Jurkat, Clone E6-1 (cell line): ENCODE measurements around the gene PRR5.

Source experiments
- DNase-seq: peaks from one replicate; pipeline ENCODE4 v3.0.0-alpha.2; 2011; ENCODE audit warnings: low read depth, low spot score
- H3K4me3 ChIP-seq: 2 replicates; pipeline ENCODE4 v1.5.1; 2011; ENCODE audit warnings: mild to moderate bottlenecking, low read length, control low read depth, moderate library complexity

Gene PRR5

GRCh38 chr22:44707178-44707577 lies 5.2 kb downstream of the PRR5 start:
- H3K4me3 ChIP-seq: no peak overlapping the region
- no peak for DNase-seq

- DNase-seq: no peak
- no peak overlapping the region for H3K4me3 ChIP-seq
Observed at GRCh38 chr22:44707752-44708151, 5.7 kb downstream of the PRR5 start.

- DNase-seq: no peak
- no peak overlapping the region for H3K4me3 ChIP-seq
Observed at GRCh38 chr22:44709881-44710392, 7.9 kb downstream of the PRR5 start.

GRCh38 chr22:44710474-44711240 lies 8.7 kb downstream of the PRR5 start:
- no peak overlapping the region for H3K4me3 ChIP-seq
- peak; percentile 43 for DNase-seq

GRCh38 chr22:44711241-44711560 lies 9.2 kb downstream of the PRR5 start:
- H3K4me3 ChIP-seq: no peak overlapping the region
- DNase-seq: peak; percentile 32

GRCh38 chr22:44711690-44712555 lies 9.9 kb downstream of the PRR5 start:
- DNase-seq: no peak
- H3K4me3 ChIP-seq: no peak overlapping the region

GRCh38 chr22:44712962-44713361 lies 11.0 kb downstream of the PRR5 start:
- DNase-seq: no peak
- no peak overlapping the region for H3K4me3 ChIP-seq

- no peak for DNase-seq
Observed at GRCh38 chr22:44714703-44715350, 12.8 kb downstream of the PRR5 start.

GRCh38 chr22:44718418-44718817 lies 16.4 kb downstream of the PRR5 start:
- DNase-seq: no peak
- no peak overlapping the region for H3K4me3 ChIP-seq

More at GRCh38 chr22:44714703-44715350, 12.8 kb downstream of the PRR5 start:
- H3K4me3 ChIP-seq: no peak overlapping the region

GRCh38 chr22:44719586-44720368 lies 17.8 kb downstream of the PRR5 start:
- no peak for DNase-seq

GRCh38 chr22:44721213-44721612 lies 19.2 kb downstream of the PRR5 start:
- H3K4me3 ChIP-seq: no peak overlapping the region
- peak; percentile 34 for DNase-seq

More at GRCh38 chr22:44719586-44720368, 17.8 kb downstream of the PRR5 start:
- no peak overlapping the region for H3K4me3 ChIP-seq

- no peak for DNase-seq
- H3K4me3 ChIP-seq: no peak overlapping the region
Observed at GRCh38 chr22:44722611-44723010, 20.6 kb downstream of the PRR5 start.

- peak; percentile 44 for DNase-seq
- no peak overlapping the region for H3K4me3 ChIP-seq
Observed at GRCh38 chr22:44723801-44724200, 21.8 kb downstream of the PRR5 start.

- no peak for DNase-seq
- H3K4me3 ChIP-seq: no peak overlapping the region
Observed at GRCh38 chr22:44724416-44724815, 22.4 kb downstream of the PRR5 start.

- no peak for DNase-seq
Observed at GRCh38 chr22:44724859-44725258, 22.9 kb downstream of the PRR5 start.

GRCh38 chr22:44726439-44726838 lies 24.4 kb downstream of the PRR5 start:
- H3K4me3 ChIP-seq: no peak overlapping the region
- no peak for DNase-seq

More at GRCh38 chr22:44724859-44725258, 22.9 kb downstream of the PRR5 start:
- H3K4me3 ChIP-seq: no peak overlapping the region

- no peak overlapping the region for H3K4me3 ChIP-seq
- no peak for DNase-seq
Observed at GRCh38 chr22:44727148-44727547, 25.1 kb downstream of the PRR5 start.

- no peak for DNase-seq
- H3K4me3 ChIP-seq: no peak overlapping the region
Observed at GRCh38 chr22:44727709-44728108, 25.7 kb downstream of the PRR5 start.

GRCh38 chr22:44728761-44729324 lies 26.8 kb downstream of the PRR5 start:
- no peak for DNase-seq
- H3K4me3 ChIP-seq: no peak overlapping the region
